ENCODE results near the gene TBX10. TPM values are rescaled to one million over a fixed set of nuclear protein-coding genes. Genes with fewer than 3 reads are reported as not detected.
"Not testable (repeated sequence)": the region's sequence is repeated elsewhere in the genome, so short reads cannot be mapped to it uniquely, and the experiment has no call there.

TBX10 gene
- total and polyA plus RNA-seq, 9 donors = not detected

GRCh38 chr11:67662142-67662834 lies 22.7 kb upstream of the TBX10 start:
- TF ChIP-seq EP300 (IDR thresholded peaks at IDR 0.05) (no peak), POLR2A (IDR thresholded peaks at IDR 0.05) (no peak), CTCF (IDR thresholded peaks at IDR 0.05) (no peak)
- Histone ChIP-seq H3K27ac (no peak overlapping the region), H3K9me3 (no peaks in the 10 kb centered on the region), H3K27me3 (no peaks in the 10 kb centered on the region), H3K36me3 (no peaks in the 10 kb centered on the region), H3K4me3 (no peak overlapping the region), H3K4me1 (ENCODE audit: insufficient read depth) (no peaks in the 10 kb centered on the region)
- DNase-seq = no peak
- 82 to 90% (median 89%) methylated on average over 12 of the region's 12 CpGs for WGBS, 3 donors
- intact Hi-C loops (cut with DNase I) = no loop called here

GRCh38 chr11:67660752-67661151 lies 21.2 kb upstream of the TBX10 start:
- H3K27me3 ChIP-seq; DNase-seq; H3K9me3 ChIP-seq; H3K4me1 ChIP-seq (ENCODE audit: insufficient read depth); H3K4me3 ChIP-seq; intact Hi-C loops (cut with DNase I); H3K27ac ChIP-seq; H3K36me3 ChIP-seq: not testable (repeated sequence)
- 58 to 65% (median 60%) methylated on average over 5 of the region's 5 CpGs for WGBS, 3 donors

- H3K4me1 ChIP-seq (ENCODE audit: insufficient read depth); DNase-seq; H3K27ac ChIP-seq; H3K27me3 ChIP-seq; H3K4me3 ChIP-seq; H3K9me3 ChIP-seq; H3K36me3 ChIP-seq: not testable (repeated sequence)
- intact Hi-C loops (cut with DNase I) = loop anchor here in 2 of 4 donors (5.0 to 10.0 kb wide), 2 partner anchors 85 to 87 kb away; no protein-coding TSS in a partner anchor
- WGBS, 3 donors = 57 to 63% (median 58%) methylated on average over 5 of the region's 5 CpGs
Measured at GRCh38 chr11:67659651-67660165, 20.1 kb upstream of the TBX10 start.

- intact Hi-C loops (cut with DNase I) = loop anchor here in 2 of 4 donors (5.0 to 10.0 kb wide), 2 partner anchors 82 to 85 kb away; no protein-coding TSS in a partner anchor
- Histone ChIP-seq H3K4me3 (no peak overlapping the region), H3K36me3 (no peaks in the 10 kb centered on the region), H3K27ac (no peak overlapping the region), H3K4me1 (ENCODE audit: insufficient read depth) (no peaks in the 10 kb centered on the region), H3K9me3 (no peaks in the 10 kb centered on the region), H3K27me3 (no peaks in the 10 kb centered on the region)
- 35 to 41% (median 40%) methylated on average over 3 of the region's 3 CpGs for WGBS, 3 donors
- TF ChIP-seq CTCF (IDR thresholded peaks at IDR 0.05) (no peak), POLR2A (IDR thresholded peaks at IDR 0.05) (no peak), EP300 (IDR thresholded peaks at IDR 0.05) (no peak)
- no peak for DNase-seq
Measured at GRCh38 chr11:67657300-67657699, 17.7 kb upstream of the TBX10 start.

- intact Hi-C loops (cut with DNase I) = loop anchor here in 2 of 4 donors (5.0 to 10.0 kb wide), 2 partner anchors 82 to 84 kb away; no protein-coding TSS in a partner anchor
- Histone ChIP-seq H3K27ac (no peak overlapping the region), H3K36me3 (no peaks in the 10 kb centered on the region), H3K9me3 (no peaks in the 10 kb centered on the region), H3K27me3 (no peaks in the 10 kb centered on the region), H3K4me3 (no peak overlapping the region), H3K4me1 (ENCODE audit: insufficient read depth) (no peaks in the 10 kb centered on the region)
- no peak for DNase-seq
- no peak for TF ChIP-seq EP300 (IDR thresholded peaks at IDR 0.05)
- no peak for TF ChIP-seq CTCF (IDR thresholded peaks at IDR 0.05)
- TF ChIP-seq POLR2A (IDR thresholded peaks at IDR 0.05) = no peak
- WGBS, 3 donors = 87 to 91% (median 91%) methylated on average over 4 of the region's 4 CpGs
Measured at GRCh38 chr11:67656278-67656922, 16.8 kb upstream of the TBX10 start.
